Stomach (tissue), 4 donors: ENCODE data around the gene THAP6.

Experiments
- EP300 ChIP-seq: sonication (generic); formaldehyde crosslinking; IDR thresholded peaks from one replicate; pipeline ENCODE4 v1.6.1; 2017; ENCODE audit warnings: antibody characterized with exemption
- POLR2A ChIP-seq, 4 donors: fragments of 450-650 bp; IDR thresholded peaks; one replicate each; pipeline ENCODE4 v1.6.1; 2016; ENCODE audit warnings: antibody characterized with exemption in 4 of 4, control low read depth in 2 of 4, mild to moderate bottlenecking in 1 of 4, moderate library complexity in 1 of 4
- POLR2AphosphoS5 ChIP-seq, 3 donors: sonication (generic); formaldehyde crosslinking; IDR thresholded peaks; one replicate each; pipeline ENCODE4 v1.6.1; 2016; ENCODE audit warnings: antibody characterized with exemption in 3 of 3
- TF ChIP-seq, protein P1 (sequence below), 7 experiments: fragments of 450-650 bp in 4 of 7; fragments of 200-600 bp in 3 of 7; sonication (generic) in 3 of 7; IDR thresholded peaks; one replicate each; pipeline ENCODE4 v1.5.1; 2016 to 2019; ENCODE audit warnings: antibody characterized with exemption in 7 of 7, control low read depth in 2 of 7, mild to moderate bottlenecking in 1 of 7

DNA sequence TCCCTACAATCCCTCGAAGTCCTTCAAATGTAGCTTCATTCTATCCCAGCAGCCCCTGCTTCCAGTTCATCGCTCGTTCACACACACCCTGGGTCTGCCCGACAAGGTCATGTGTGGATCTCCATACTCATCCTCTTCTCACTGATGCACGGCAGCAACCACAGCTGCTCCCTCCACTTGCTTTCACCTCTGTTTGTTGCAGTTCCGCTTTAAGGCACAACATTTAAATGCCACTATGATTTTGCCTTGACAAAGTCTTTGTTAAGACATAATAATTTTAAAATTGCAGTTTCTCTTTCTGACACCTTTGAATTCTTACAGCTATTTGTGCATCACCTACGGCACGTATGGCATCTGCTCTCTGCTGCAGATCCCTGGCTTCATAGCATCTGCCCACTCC, 43.4 kb downstream of the THAP6 start:
- TF ChIP-seq, protein P1, sequence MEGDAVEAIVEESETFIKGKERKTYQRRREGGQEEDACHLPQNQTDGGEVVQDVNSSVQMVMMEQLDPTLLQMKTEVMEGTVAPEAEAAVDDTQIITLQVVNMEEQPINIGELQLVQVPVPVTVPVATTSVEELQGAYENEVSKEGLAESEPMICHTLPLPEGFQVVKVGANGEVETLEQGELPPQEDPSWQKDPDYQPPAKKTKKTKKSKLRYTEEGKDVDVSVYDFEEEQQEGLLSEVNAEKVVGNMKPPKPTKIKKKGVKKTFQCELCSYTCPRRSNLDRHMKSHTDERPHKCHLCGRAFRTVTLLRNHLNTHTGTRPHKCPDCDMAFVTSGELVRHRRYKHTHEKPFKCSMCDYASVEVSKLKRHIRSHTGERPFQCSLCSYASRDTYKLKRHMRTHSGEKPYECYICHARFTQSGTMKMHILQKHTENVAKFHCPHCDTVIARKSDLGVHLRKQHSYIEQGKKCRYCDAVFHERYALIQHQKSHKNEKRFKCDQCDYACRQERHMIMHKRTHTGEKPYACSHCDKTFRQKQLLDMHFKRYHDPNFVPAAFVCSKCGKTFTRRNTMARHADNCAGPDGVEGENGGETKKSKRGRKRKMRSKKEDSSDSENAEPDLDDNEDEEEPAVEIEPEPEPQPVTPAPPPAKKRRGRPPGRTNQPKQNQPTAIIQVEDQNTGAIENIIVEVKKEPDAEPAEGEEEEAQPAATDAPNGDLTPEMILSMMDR (IDR thresholded peaks at IDR 0.05), result no peak
- TF ChIP-seq POLR2AphosphoS5 (IDR thresholded peaks at IDR 0.05) (no peak), EP300 (no peak), POLR2A (IDR thresholded peaks at IDR 0.05) (no peak)
